ENCODE measurements around the gene OR2C3.

GRCh38 chr1:247518613-247518891 lies 17.7 kb downstream of the OR2C3 start:
- TF ChIP-seq POLR2A (IDR thresholded peaks at IDR 0.05; ENCODE audit: low read length) (no peak), GATA1 (IDR thresholded peaks at IDR 0.05; ENCODE audit: low read depth, low read length) (no peak)
